ENCODE data around the gene MIX23.
"Not testable (repeated sequence)": the region's sequence is repeated elsewhere in the genome, so short reads cannot be mapped to it uniquely, and the experiment has no call there.

MIX23 gene

DNA sequence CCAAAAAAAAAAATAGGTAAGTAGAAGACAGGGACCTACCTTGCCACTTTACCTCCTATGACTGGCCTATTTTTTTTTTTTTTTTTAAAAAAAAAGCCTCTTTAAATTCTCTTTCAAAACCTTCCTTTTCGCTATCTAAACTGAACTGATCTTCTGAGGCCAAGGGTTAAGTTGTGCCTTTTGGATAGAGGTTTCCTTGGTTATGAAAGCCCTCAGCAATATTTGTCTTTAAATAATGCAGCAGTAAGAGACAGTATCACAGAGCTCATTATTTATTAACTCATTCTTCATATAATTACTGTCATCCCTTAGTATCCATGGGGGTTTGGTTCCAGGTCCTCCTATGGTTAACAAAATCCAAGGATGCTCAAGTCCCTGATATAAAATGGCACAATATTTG lies 9.0 kb downstream of the MIX23 start:
- H3K9ac ChIP-seq (ENCODE audit: low read length) = no peak overlapping the region
- H3F3A ChIP-seq (ENCODE audit: insufficient read depth, low read length) = no peaks in the 10 kb centered on the region
- H3K79me2 ChIP-seq (ENCODE audit: low read length) = peaks cover 40% of the 10 kb centered on the region
- TF ChIP-seq EZH2 (optimal IDR thresholded peaks at IDR 0.05; ENCODE audit: low read depth, low read length) = no peak
- TF ChIP-seq, protein P1, sequence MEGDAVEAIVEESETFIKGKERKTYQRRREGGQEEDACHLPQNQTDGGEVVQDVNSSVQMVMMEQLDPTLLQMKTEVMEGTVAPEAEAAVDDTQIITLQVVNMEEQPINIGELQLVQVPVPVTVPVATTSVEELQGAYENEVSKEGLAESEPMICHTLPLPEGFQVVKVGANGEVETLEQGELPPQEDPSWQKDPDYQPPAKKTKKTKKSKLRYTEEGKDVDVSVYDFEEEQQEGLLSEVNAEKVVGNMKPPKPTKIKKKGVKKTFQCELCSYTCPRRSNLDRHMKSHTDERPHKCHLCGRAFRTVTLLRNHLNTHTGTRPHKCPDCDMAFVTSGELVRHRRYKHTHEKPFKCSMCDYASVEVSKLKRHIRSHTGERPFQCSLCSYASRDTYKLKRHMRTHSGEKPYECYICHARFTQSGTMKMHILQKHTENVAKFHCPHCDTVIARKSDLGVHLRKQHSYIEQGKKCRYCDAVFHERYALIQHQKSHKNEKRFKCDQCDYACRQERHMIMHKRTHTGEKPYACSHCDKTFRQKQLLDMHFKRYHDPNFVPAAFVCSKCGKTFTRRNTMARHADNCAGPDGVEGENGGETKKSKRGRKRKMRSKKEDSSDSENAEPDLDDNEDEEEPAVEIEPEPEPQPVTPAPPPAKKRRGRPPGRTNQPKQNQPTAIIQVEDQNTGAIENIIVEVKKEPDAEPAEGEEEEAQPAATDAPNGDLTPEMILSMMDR (IDR thresholded peaks at IDR 0.05; ENCODE audit: low read length) = no peak
- H2AFZ ChIP-seq (ENCODE audit: low read length) = no peak overlapping the region
- no peaks in the 10 kb centered on the region for H3K4me1 ChIP-seq (ENCODE audit: low read length)
- no peak overlapping the region for H3K4me2 ChIP-seq (ENCODE audit: low read depth, low read length)
- no peak for DNase-seq
- no peaks in the 10 kb centered on the region for H3K9me2 ChIP-seq (replicated peaks; ENCODE audit: insufficient read depth, low read length)
- no peak overlapping the region for H3K27ac ChIP-seq (ENCODE audit: low read length)
- no peaks in the 10 kb centered on the region for H3K9me3 ChIP-seq (replicated peaks; ENCODE audit: insufficient read depth, low read length)
- no peaks in the 10 kb centered on the region for H4K20me1 ChIP-seq (ENCODE audit: insufficient read depth, low read length)
- no peaks in the 10 kb centered on the region; the same call in 1 of the 2 replicates for H3K36me3 ChIP-seq (replicated peaks; ENCODE audit: insufficient read depth, low read length)
- H3K27me3 ChIP-seq (replicated peaks; ENCODE audit: insufficient read depth, low read length) = no peaks in the 10 kb centered on the region
- H3K4me3 ChIP-seq (ENCODE audit: low read length) = no peak overlapping the region

- Histone ChIP-seq H3K4me2 (ENCODE audit: low read depth, low read length) (no peak overlapping the region), H3K79me2 (ENCODE audit: low read length) (no peaks in the 10 kb centered on the region), H3K9me3 (replicated peaks; ENCODE audit: insufficient read depth, low read length) (no peaks in the 10 kb centered on the region), H3K27me3 (replicated peaks; ENCODE audit: insufficient read depth, low read length) (no peaks in the 10 kb centered on the region), H3K36me3 (replicated peaks; ENCODE audit: insufficient read depth, low read length) (no peaks in the 10 kb centered on the region), H3K4me3 (ENCODE audit: low read length) (no peak overlapping the region), H3K9ac (ENCODE audit: low read length) (no peak overlapping the region), H3F3A (ENCODE audit: insufficient read depth, low read length) (no peaks in the 10 kb centered on the region), H2AFZ (ENCODE audit: low read length) (no peak overlapping the region), H4K20me1 (ENCODE audit: insufficient read depth, low read length) (no peaks in the 10 kb centered on the region), H3K27ac (ENCODE audit: low read length) (no peak overlapping the region), H3K9me2 (replicated peaks; ENCODE audit: insufficient read depth, low read length) (no peaks in the 10 kb centered on the region), H3K4me1 (ENCODE audit: low read length) (no peaks in the 10 kb centered on the region)
- TF ChIP-seq EZH2 (optimal IDR thresholded peaks at IDR 0.05; ENCODE audit: low read depth, low read length) (no peak), EZH2phosphoT487 (IDR thresholded peaks at IDR 0.05; ENCODE audit: low read length) (no peak)
- TF ChIP-seq, protein P1 (IDR thresholded peaks at IDR 0.05; ENCODE audit: low read length) = no peak
- DNase-seq = no peak
These were observed 16.7 kb downstream of the MIX23 start for GRCh38 chr3:122366379-122366749.

DNA sequence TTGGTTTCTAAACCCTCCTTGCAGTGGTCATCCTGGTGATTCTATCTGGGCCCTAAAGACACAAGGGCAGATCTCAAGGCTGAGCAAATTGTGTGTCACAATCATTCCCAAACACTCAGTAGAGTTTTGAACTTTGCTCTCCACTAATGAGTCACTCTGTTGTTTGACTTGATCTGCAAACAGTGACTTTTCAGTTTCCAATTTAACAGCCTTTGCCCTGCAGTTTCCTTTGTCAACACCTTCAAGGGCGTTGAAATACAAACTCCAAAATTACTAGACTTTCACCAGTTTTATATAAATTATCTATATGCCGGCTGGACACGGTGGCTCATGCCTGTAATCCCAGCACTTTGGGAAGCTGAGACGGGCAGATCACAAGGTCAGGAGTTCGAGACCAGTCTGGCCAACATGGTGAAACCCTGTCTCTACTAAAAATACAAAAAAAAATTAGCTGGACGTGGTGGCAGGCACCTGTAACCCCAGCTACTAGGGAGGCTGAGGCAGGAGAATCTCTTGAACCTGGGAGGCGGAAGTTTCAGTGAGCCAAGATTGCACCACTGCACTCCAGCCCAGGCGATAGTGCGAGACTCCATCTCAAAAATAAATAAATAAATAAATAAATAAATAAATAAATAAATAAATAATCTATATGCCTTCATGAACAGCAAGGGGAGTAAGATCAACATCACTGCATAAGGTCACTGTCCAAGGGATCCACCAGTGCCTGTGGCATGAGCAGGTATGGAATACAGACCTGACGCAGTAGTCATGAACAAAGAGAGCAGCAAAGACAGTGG lies 17.3 kb downstream of the MIX23 start:
- not testable (repeated sequence) for H3K79me2 ChIP-seq (ENCODE audit: low read length); H4K20me1 ChIP-seq (ENCODE audit: insufficient read depth, low read length); H3K27me3 ChIP-seq (replicated peaks; ENCODE audit: insufficient read depth, low read length); H3K4me3 ChIP-seq (ENCODE audit: low read length); H3K9ac ChIP-seq (ENCODE audit: low read length); H3K36me3 ChIP-seq (replicated peaks; ENCODE audit: insufficient read depth, low read length); H3K4me2 ChIP-seq (ENCODE audit: low read depth, low read length); DNase-seq; H3K4me1 ChIP-seq (ENCODE audit: low read length); H3K27ac ChIP-seq (ENCODE audit: low read length); H3K9me2 ChIP-seq (replicated peaks; ENCODE audit: insufficient read depth, low read length); H2AFZ ChIP-seq (ENCODE audit: low read length); H3F3A ChIP-seq (ENCODE audit: insufficient read depth, low read length); H3K9me3 ChIP-seq (replicated peaks; ENCODE audit: insufficient read depth, low read length)

DNA sequence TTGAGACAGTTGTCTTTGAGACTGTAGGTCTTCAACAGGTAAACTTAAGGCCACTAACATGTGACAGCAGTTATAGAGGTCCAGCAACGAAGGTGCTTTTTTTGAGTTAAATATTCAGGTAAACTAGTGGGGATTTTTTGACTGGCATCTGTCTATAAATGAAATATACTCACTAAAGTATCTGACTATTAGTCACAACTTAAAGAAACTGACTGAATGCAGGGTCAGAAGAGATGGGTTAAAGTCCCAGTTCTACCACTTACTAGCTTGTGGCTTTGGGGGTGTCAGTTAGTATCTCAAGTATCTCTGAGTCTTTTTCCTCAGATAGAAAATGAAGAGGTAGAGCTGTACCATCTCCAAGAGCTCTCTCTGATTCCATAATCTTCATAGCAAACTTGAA lies 18.0 kb downstream of the MIX23 start:
- Histone ChIP-seq H3K9ac (ENCODE audit: low read length) (no peak overlapping the region), H3F3A (ENCODE audit: insufficient read depth, low read length) (no peaks in the 10 kb centered on the region), H3K9me2 (replicated peaks; ENCODE audit: insufficient read depth, low read length) (no peaks in the 10 kb centered on the region), H3K9me3 (replicated peaks; ENCODE audit: insufficient read depth, low read length) (no peaks in the 10 kb centered on the region), H3K27ac (ENCODE audit: low read length) (no peak overlapping the region), H4K20me1 (ENCODE audit: insufficient read depth, low read length) (no peaks in the 10 kb centered on the region), H3K4me1 (ENCODE audit: low read length) (no peaks in the 10 kb centered on the region), H3K36me3 (replicated peaks; ENCODE audit: insufficient read depth, low read length) (no peaks in the 10 kb centered on the region), H3K4me3 (ENCODE audit: low read length) (no peak overlapping the region), H2AFZ (ENCODE audit: low read length) (no peak overlapping the region), H3K27me3 (replicated peaks; ENCODE audit: insufficient read depth, low read length) (no peaks in the 10 kb centered on the region), H3K4me2 (ENCODE audit: low read depth, low read length) (no peak overlapping the region), H3K79me2 (ENCODE audit: low read length) (no peaks in the 10 kb centered on the region)
- TF ChIP-seq EZH2 (optimal IDR thresholded peaks at IDR 0.05; ENCODE audit: low read depth, low read length) (no peak), EZH2phosphoT487 (IDR thresholded peaks at IDR 0.05; ENCODE audit: low read length) (no peak)
- no peak for DNase-seq

Measured in MM.1S (cell line).